ENCODE measurements around the gene TMBIM4.

DNA sequence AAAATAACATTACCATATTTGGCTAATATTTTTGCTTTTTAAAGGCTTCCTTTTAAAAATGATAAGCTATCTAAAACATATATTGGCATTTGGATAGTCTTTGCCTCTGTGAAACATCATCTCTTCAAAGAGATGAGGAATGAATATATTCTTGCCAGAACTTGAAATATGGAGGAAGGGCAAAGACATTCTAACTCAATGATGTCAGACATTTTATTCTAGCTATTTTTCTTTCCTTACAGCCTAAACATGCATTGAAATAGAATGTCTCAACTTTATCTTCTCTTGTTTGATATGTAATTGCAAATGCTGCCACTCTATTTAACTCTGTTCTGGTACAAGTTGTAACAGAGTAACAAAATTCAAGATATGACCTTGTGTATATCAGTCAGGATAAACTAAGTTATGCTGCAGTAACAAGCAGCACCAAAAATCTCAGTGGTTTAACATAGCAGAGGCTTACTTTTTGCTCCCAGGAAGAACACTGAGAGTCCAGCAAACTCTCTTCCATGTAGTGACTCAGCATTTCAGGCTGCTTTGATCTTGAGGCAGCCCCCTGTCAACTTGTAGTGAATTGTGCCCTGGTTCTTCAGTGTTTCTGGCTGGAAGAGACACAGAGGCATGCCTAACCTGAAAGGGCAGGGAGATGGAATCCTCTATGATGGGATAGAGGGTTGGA is 30.2 kb upstream of the TMBIM4 start:
- no peak for TF ChIP-seq CTCF (IDR thresholded peaks at IDR 0.05)
- no peak for TF ChIP-seq CBX8 (IDR thresholded peaks at IDR 0.05)
- no peak for TF ChIP-seq FOSL2 (IDR thresholded peaks at IDR 0.05)
- no peak for TF ChIP-seq FOSL2 (CRISPR knock-in tag; IDR thresholded peaks at IDR 0.05)
- TF ChIP-seq, protein P1, sequence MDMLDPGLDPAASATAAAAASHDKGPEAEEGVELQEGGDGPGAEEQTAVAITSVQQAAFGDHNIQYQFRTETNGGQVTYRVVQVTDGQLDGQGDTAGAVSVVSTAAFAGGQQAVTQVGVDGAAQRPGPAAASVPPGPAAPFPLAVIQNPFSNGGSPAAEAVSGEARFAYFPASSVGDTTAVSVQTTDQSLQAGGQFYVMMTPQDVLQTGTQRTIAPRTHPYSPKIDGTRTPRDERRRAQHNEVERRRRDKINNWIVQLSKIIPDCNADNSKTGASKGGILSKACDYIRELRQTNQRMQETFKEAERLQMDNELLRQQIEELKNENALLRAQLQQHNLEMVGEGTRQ (IDR thresholded peaks at IDR 0.05) = no peak
- no peak for TF ChIP-seq GATA3 (IDR thresholded peaks at IDR 0.05; ENCODE audit: borderline replicate concordance)
- peak; percentile 74 for TF ChIP-seq MAFK (IDR thresholded peaks at IDR 0.05; ENCODE audit: partially characterized antibody)
- no peak for TF ChIP-seq MYC (IDR thresholded peaks at IDR 0.05; ENCODE audit: borderline replicate concordance, low read length)
- TF ChIP-seq TP53 (CRISPR knock-in tag; IDR thresholded peaks at IDR 0.05) = no peak
- no peak for TF ChIP-seq RFX5 (IDR thresholded peaks at IDR 0.05)
- TF ChIP-seq, protein P2, sequence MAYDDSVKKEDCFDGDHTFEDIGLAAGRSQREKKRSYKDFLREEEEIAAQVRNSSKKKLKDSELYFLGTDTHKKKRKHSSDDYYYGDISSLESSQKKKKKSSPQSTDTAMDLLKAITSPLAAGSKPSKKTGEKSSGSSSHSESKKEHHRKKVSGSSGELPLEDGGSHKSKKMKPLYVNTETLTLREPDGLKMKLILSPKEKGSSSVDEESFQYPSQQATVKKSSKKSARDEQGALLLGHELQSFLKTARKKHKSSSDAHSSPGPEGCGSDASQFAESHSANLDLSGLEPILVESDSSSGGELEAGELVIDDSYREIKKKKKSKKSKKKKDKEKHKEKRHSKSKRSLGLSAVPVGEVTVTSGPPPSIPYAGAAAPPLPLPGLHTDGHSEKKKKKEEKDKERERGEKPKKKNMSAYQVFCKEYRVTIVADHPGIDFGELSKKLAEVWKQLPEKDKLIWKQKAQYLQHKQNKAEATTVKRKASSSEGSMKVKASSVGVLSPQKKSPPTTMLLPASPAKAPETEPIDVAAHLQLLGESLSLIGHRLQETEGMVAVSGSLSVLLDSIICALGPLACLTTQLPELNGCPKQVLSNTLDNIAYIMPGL (CRISPR knock-in tag; IDR thresholded peaks at IDR 0.05; ENCODE audit: borderline replicate concordance) = no peak
- TF ChIP-seq RCOR1 (IDR thresholded peaks at IDR 0.05; ENCODE audit: low read depth, low read length) = no peak
- TF ChIP-seq MAZ (IDR thresholded peaks at IDR 0.05; ENCODE audit: borderline replicate concordance, low read depth, low read length) = no peak

All from A549 (cell line).